GM12874 (cell line): ENCODE results near the gene ATP11A.

Experiments
- TF ChIP-seq, protein P1 (sequence below): IDR thresholded peaks from 2 replicates; pipeline ENCODE4 v1.5.1; 2011; ENCODE audit warnings: low read depth, mild to moderate bottlenecking, control low read depth, low read length, moderate library complexity; ENCODE audit not compliant: insufficient read depth

ATP11A gene

DNA sequence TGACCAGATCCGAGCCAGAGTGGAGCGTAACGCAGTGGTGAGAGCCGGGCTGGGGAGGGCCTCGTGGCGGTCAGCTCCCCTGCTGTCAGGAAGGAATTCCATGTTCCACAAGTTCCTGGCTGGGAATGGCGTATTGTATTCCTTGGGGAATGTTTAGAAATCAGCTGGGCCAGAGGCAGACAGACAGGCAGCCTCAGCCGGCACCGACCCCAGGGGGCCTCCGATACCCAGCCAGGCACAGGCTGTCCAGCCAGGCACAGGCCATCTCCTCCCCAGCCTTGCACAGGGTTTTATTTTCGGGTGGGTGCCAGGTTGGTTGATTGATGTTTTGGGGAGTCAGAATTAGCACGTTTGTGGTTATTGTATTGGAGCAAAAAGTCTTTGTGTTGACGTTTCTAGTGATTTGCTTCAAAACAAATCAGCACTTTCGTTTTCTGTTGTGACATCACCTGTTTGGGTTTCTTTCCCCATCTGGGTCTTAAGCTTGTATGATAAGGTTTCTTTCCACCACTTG is 152.6 kb downstream of the ATP11A start:
- TF ChIP-seq, protein P1, sequence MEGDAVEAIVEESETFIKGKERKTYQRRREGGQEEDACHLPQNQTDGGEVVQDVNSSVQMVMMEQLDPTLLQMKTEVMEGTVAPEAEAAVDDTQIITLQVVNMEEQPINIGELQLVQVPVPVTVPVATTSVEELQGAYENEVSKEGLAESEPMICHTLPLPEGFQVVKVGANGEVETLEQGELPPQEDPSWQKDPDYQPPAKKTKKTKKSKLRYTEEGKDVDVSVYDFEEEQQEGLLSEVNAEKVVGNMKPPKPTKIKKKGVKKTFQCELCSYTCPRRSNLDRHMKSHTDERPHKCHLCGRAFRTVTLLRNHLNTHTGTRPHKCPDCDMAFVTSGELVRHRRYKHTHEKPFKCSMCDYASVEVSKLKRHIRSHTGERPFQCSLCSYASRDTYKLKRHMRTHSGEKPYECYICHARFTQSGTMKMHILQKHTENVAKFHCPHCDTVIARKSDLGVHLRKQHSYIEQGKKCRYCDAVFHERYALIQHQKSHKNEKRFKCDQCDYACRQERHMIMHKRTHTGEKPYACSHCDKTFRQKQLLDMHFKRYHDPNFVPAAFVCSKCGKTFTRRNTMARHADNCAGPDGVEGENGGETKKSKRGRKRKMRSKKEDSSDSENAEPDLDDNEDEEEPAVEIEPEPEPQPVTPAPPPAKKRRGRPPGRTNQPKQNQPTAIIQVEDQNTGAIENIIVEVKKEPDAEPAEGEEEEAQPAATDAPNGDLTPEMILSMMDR = no peak

DNA sequence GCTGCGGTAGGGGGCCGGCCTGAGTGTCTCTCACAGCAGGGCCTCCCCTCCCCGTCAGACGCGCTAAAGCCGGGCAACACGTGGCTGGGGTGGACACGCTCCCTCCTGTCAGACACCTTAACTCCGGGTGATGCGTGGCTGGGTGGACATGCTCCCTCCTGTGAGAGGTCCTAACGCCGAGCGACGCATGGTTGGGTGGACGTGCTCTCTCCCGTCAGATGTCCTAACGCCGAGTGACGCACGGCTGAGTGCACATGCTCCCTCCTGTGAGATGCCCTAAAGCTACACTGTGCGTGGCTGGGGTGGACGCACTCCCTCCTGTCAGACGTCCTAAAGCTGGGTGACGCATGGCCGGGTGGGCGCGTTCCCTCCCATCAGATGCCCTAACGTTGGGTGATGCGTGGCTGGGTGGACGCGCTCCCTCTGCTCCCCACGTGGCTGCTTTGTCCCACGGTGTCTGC is 153.1 kb downstream of the ATP11A start:
- TF ChIP-seq, protein P1 = no peak

DNA sequence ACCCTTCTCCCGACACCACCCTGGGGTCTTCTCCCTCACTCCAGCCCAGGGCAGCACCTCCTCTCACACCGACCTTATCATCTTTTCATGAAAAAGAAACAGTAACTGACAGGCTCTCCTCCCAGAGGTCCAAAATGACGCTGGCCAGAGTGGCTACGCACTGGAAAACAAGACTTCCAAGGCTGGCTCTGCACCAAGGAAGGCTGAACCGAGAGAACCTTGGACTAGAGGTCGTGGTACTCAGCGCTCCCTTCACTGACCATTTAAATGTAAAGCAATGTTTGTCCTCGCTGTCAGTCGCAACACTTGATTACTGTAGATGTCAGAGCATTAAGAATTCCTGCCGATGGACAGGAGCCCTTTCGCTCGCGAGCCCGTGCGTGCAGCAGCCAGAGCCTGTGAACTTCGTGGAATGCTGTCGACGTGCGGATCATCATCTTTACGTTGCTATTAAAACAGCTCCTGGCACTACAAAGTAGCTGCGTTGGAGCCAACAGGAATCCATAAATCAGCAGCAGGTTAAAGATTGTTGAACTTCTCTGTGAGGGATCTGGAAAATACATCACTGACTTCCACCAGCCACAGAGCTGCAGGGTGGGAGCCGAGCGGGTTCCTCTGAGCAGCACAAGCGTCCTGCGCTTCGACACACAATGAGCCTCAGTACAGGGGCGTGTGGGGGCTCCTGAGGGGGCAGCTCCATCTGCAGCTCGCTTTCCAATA is 153.7 kb downstream of the ATP11A start:
- TF ChIP-seq, protein P1 = no peak

DNA sequence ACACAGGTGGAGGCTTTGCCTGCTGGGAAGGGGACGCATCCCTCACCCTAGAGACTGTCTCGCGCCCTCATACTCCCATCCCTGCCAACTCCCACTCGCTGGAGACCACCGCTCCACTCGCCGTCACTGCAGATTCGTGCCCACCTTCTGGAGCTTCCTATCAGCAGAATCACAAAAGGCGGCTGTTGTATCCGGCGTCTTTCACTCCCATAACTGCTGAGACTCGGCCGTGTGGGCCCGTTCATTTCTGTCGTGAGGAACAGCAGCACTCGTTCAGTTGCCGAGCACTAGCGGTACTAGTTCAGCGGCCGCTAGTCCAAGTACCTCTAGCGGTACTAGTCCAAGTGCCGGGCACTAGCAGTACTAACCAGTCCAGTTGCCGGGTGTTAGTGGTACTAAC is 154.6 kb downstream of the ATP11A start:
- TF ChIP-seq, protein P1 = no peak

DNA sequence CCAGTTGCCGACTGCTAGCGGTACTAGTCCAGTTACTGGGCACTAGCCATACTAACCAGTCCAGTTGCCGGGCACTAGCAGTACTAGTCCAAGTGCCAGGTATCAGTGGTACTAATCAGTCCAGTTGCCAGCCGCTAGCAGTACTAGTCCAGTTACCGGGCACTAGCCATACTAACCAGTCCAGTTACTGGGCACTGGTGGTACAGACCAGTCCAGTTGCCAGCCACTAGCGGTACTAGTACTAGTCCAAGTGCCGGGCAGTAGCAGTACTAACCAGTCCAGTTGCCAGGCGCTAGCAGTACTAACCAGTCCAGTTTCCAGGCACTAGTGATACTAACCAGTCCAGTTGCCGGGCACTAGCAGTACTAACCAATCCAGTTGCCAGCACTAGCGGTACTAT is 155.0 kb downstream of the ATP11A start:
- TF ChIP-seq, protein P1 = no peak

DNA sequence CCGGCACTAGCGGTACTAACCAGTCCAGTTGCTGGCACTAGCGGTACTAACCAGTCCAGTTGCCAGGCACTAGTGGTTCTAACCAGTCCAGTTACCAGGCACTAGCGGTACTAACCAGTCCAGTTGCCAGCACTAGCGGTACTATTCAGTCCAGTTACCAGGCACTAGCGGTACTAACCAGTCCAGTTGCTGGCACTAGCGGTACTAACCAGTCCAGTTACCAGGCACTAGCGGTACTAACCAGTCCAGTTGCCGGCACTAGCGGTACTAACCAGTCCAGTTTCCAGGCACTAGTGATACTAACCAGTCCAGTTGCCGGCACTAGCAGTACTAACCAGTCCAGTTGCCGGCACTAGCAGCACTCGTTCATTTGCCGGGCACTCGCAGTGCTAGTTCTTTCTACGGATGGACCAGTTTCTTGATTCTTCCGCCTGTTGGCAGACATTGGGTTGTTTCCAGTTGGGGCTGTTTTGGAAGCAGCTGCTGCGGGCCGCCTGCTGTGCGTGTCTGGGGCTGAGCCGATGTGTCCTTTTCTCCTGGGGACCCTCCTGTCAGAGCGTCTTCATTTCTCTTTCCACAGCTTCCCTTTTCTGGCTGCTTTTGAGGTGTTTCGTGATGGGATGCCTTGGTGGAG is 155.8 kb downstream of the ATP11A start:
- TF ChIP-seq, protein P1 = no peak

DNA sequence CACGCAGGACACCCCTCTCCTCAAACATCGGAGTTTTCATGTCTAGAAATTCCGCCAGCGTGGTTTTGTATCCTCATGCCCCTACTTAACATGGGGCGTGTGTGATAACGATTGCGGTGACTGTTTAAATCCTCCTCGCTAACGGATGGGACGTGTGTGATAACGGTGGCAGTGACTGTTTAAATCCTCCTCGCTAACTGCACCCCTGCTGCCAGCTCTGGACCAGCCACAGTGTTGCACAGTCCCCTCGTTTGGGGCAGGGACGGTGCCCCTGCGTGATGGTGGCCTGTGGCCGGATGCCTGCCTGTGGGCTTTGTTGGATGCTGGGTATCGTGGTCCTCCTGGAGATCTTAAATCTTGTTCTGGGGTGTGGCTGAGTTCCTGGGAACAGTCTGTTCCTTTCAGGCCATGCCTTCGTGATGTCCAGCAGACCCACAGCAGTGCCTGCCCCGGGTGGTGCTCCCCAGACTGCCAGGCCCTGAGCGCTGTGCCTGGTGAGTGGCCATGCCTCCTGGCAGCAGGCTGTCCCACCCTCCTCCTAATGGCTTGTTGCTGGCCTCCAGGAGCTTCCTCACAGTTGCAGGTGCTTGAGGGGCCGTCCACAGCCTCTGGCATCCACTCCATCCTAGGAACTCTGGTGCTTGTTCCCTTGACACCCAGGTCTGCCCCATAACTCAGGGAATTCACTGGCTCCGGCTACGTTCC is 156.7 kb downstream of the ATP11A start:
- TF ChIP-seq, protein P1 = no peak
